ENCODE measurements around the gene TMC7. TPM values are rescaled to one million over a fixed set of nuclear protein-coding genes. Genes with fewer than 3 reads are reported as not detected.
"Not testable (repeated sequence)": the region's sequence is repeated elsewhere in the genome, so short reads cannot be mapped to it uniquely, and the experiment has no call there.

Gene TMC7
- total and polyA plus RNA-seq, 4 donors = 1.5 to 7.0 (median 3.0) TPM

GRCh38 chr16:18996536-18996935, 12.8 kb downstream of the TMC7 start:
- H3K27ac ChIP-seq (ENCODE audit: low read depth in 1 of 2, low read length in 1 of 2) = peak overlapping the region in 1 of 2 donors; percentile 82
- H3K36me3 ChIP-seq (ENCODE audit: control insufficient read depth in 4 of 4, insufficient read depth in 4 of 4, low read length in 4 of 4); H3K9ac ChIP-seq (ENCODE audit: insufficient read depth in 1 of 2, low read length in 2 of 2); ATAC-seq (ENCODE audit: insufficient read depth, low FRiP score); H3K9me3 ChIP-seq (ENCODE audit: control insufficient read depth in 4 of 4, insufficient read depth in 3 of 4, low read length in 3 of 4); H3K27me3 ChIP-seq (ENCODE audit: control insufficient read depth in 3 of 3, insufficient read depth in 3 of 3, low read length in 2 of 3); H3K4me3 ChIP-seq; H3K4me1 ChIP-seq (ENCODE audit: control insufficient read depth in 5 of 5, insufficient read depth in 5 of 5, low read length in 5 of 5): not testable (repeated sequence)
- 67 to 81% methylated on average over 9 of the region's 9 CpGs for WGBS, 2 donors
- peak in 2 of 3 donors; percentile 19 to 21 for DNase-seq

- H3K9me3 ChIP-seq (ENCODE audit: control insufficient read depth in 4 of 4, insufficient read depth in 3 of 4, low read length in 3 of 4); H3K27me3 ChIP-seq (ENCODE audit: control insufficient read depth in 3 of 3, insufficient read depth in 3 of 3, low read length in 2 of 3); H3K4me3 ChIP-seq; H3K9ac ChIP-seq (ENCODE audit: insufficient read depth in 1 of 2, low read length in 2 of 2); ATAC-seq (ENCODE audit: insufficient read depth, low FRiP score); DNase-seq; H3K4me1 ChIP-seq (ENCODE audit: control insufficient read depth in 5 of 5, insufficient read depth in 5 of 5, low read length in 5 of 5); H3K36me3 ChIP-seq (ENCODE audit: control insufficient read depth in 4 of 4, insufficient read depth in 4 of 4, low read length in 4 of 4): not testable (repeated sequence)
- H3K27ac ChIP-seq (ENCODE audit: low read depth in 1 of 2, low read length in 1 of 2) = peak overlapping the region in 1 of 2 donors; percentile 82
- 87 to 94% methylated on average over 9 of the region's 9 CpGs for WGBS, 2 donors
Observed at GRCh38 chr16:18997001-18997400, 13.3 kb downstream of the TMC7 start.

- ATAC-seq (ENCODE audit: insufficient read depth, low FRiP score) = no peak
- Histone ChIP-seq H3K4me3 (no peak overlapping the region), H3K27ac (ENCODE audit: low read depth in 1 of 2, low read length in 1 of 2) (peak overlapping the region in 1 of 2 donors; percentile 73), H3K36me3 (ENCODE audit: control insufficient read depth in 4 of 4, insufficient read depth in 4 of 4, low read length in 4 of 4) (no peaks in the 10 kb centered on the region), H3K27me3 (ENCODE audit: control insufficient read depth in 3 of 3, insufficient read depth in 3 of 3, low read length in 2 of 3) (no peaks in the 10 kb centered on the region), H3K9ac (ENCODE audit: insufficient read depth in 1 of 2, low read length in 2 of 2) (no peak overlapping the region), H3K9me3 (ENCODE audit: control insufficient read depth in 4 of 4, insufficient read depth in 3 of 4, low read length in 3 of 4) (no peaks in the 10 kb centered on the region), H3K4me1 (ENCODE audit: control insufficient read depth in 5 of 5, insufficient read depth in 5 of 5, low read length in 5 of 5) (peaks cover 0 to 9% (median 0%) of the 10 kb centered on the region in 5 donors)
- DNase-seq = no peak
- no peak for TF ChIP-seq CTCF (IDR thresholded peaks at IDR 0.05; ENCODE audit: control extremely low read depth, extremely low read depth)
- WGBS, 2 donors = 91 to 92% methylated on average over 4 of the region's 4 CpGs
Observed at GRCh38 chr16:18999045-18999393, 15.3 kb downstream of the TMC7 start.

GRCh38 chr16:19001788-19002187, 18.1 kb downstream of the TMC7 start:
- ATAC-seq (ENCODE audit: insufficient read depth, low FRiP score) (no peak), DNase-seq (no peak)
- Histone ChIP-seq H3K9ac (ENCODE audit: insufficient read depth in 1 of 2, low read length in 2 of 2) (no peak overlapping the region), H3K9me3 (ENCODE audit: control insufficient read depth in 4 of 4, insufficient read depth in 3 of 4, low read length in 3 of 4) (no peaks in the 10 kb centered on the region), H3K4me3 (no peak overlapping the region), H3K36me3 (ENCODE audit: control insufficient read depth in 4 of 4, insufficient read depth in 4 of 4, low read length in 4 of 4) (no peaks in the 10 kb centered on the region), H3K27me3 (ENCODE audit: control insufficient read depth in 3 of 3, insufficient read depth in 3 of 3, low read length in 2 of 3) (no peaks in the 10 kb centered on the region), H3K27ac (ENCODE audit: low read depth in 1 of 2, low read length in 1 of 2) (peak overlapping the region in 1 of 2 donors; percentile 37), H3K4me1 (ENCODE audit: control insufficient read depth in 5 of 5, insufficient read depth in 5 of 5, low read length in 5 of 5) (peaks cover 0 to 14% (median 0%) of the 10 kb centered on the region in 5 donors)
- no peak for TF ChIP-seq CTCF (IDR thresholded peaks at IDR 0.05; ENCODE audit: control extremely low read depth, extremely low read depth)
- WGBS, 2 donors = 58 to 87% methylated on average over 4 of the region's 4 CpGs

GRCh38 chr16:19003935-19004334, 20.2 kb downstream of the TMC7 start:
- H3K36me3 ChIP-seq (ENCODE audit: control insufficient read depth in 4 of 4, insufficient read depth in 4 of 4, low read length in 4 of 4) = no peaks in the 10 kb centered on the region
- 77 to 80% methylated on average over 4 of the region's 4 CpGs for WGBS, 2 donors

More at GRCh38 chr16:19003935-19004334, 20.2 kb downstream of the TMC7 start:
- DNase-seq (no peak), ATAC-seq (ENCODE audit: insufficient read depth, low FRiP score) (no peak)
- no peaks in the 10 kb centered on the region for H3K27me3 ChIP-seq (ENCODE audit: control insufficient read depth in 3 of 3, insufficient read depth in 3 of 3, low read length in 2 of 3)
- peaks cover 0 to 10% (median 0%) of the 10 kb centered on the region in 5 donors for H3K4me1 ChIP-seq (ENCODE audit: control insufficient read depth in 5 of 5, insufficient read depth in 5 of 5, low read length in 5 of 5)
- no peak overlapping the region for H3K4me3 ChIP-seq
- TF ChIP-seq CTCF (IDR thresholded peaks at IDR 0.05; ENCODE audit: control extremely low read depth, extremely low read depth) = no peak
- H3K9me3 ChIP-seq (ENCODE audit: control insufficient read depth in 4 of 4, insufficient read depth in 3 of 4, low read length in 3 of 4) = no peaks in the 10 kb centered on the region
- no peak overlapping the region for H3K27ac ChIP-seq (ENCODE audit: low read depth in 1 of 2, low read length in 1 of 2)
- no peak overlapping the region for H3K9ac ChIP-seq (ENCODE audit: insufficient read depth in 1 of 2, low read length in 2 of 2)
